ENCODE measurements around the gene C1QTNF4. TPM values are rescaled to one million over a fixed set of nuclear protein-coding genes. Genes with fewer than 3 reads are reported as not detected.

Gene C1QTNF4
- under 0.01 and 0.20 TPM in 2 replicates for total RNA-seq

GRCh38 chr11:47593934-47594855 lies at the start of gene C1QTNF4:
Gene C1QTNF4, minus strand, starts transcription at chr11:47594411. Its CDS starts 3,601 bp downstream, at chr11:47590810.

GRCh38 chr11:47642099-47642855 lies 48.1 kb upstream of the C1QTNF4 start, which contains the start of gene MTCH2:
Gene MTCH2, minus strand, starts transcription at chr11:47642559. Its CDS starts 94 bp downstream, at chr11:47642465.

GRCh38 chr11:47586098-47586855 lies 7.9 kb downstream of the C1QTNF4 start, which contains the start of gene FAM180B:
Gene FAM180B, plus strand, starts transcription at chr11:47586678. Its CDS starts 91 bp downstream, at chr11:47586769.

GRCh38 chr11:47578524-47579494 lies 15.4 kb downstream of the C1QTNF4 start, which contains the start of the genes KBTBD4 and NDUFS3:
Gene KBTBD4, minus strand, starts transcription at chr11:47578970. Its CDS starts 19 bp downstream, at chr11:47578951.
Gene NDUFS3, plus strand, starts transcription at chr11:47579074. Its CDS starts 18 bp downstream, at chr11:47579092.

GRCh38 chr11:47565340-47566148 lies 28.7 kb downstream of the C1QTNF4 start, which contains the start of gene PTPMT1:
Gene PTPMT1, plus strand, starts transcription at chr11:47565599. Its CDS starts 24 bp downstream, at chr11:47565623.

GRCh38 chr11:47552566-47553405 lies 41.4 kb downstream of the C1QTNF4 start, which contains the start of gene CELF1:
Gene CELF1, minus strand, starts transcription at chr11:47553132. Its CDS starts 53,609 bp downstream, at chr11:47499523.

Small RNA genes within 50 kb of the gene (small RNA-seq; reads per million reads assigned to genes)
- not detected for gene RN7SL652P
- gene RNU5E-10P = not detected

Other genes starting within 250 kb of the C1QTNF4 start
- not detected in 2 replicates for gene MYBPC3, start 241.7 kb downstream of the C1QTNF4 start, total RNA-seq
- gene SPI1, start 215.9 kb downstream of the C1QTNF4 start, total RNA-seq = not detected in 2 replicates
- gene SLC39A13, start 185.8 kb downstream of the C1QTNF4 start, total RNA-seq = 51.4 and 68.4 TPM in 2 replicates
- gene PSMC3, start 168.0 kb downstream of the C1QTNF4 start, total RNA-seq = 138 and 145 TPM in 2 replicates
- gene RAPSN, start 145.3 kb downstream of the C1QTNF4 start, total RNA-seq = 0.20 TPM in 1 of 2 replicates, not detected in the other
- 80.5 and 121 TPM in 2 replicates for gene CELF1, start 41.3 kb downstream of the C1QTNF4 start, total RNA-seq
- 42.4 and 50.3 TPM in 2 replicates for gene PTPMT1, start 28.8 kb downstream of the C1QTNF4 start, total RNA-seq
- gene KBTBD4, start 15.4 kb downstream of the C1QTNF4 start, total RNA-seq = 21.7 and 22.9 TPM in 2 replicates
- 71.7 and 73.9 TPM in 2 replicates for gene NDUFS3, start 15.3 kb downstream of the C1QTNF4 start, total RNA-seq
- gene FAM180B, start 7.7 kb downstream of the C1QTNF4 start, total RNA-seq = 0.37 TPM in 1 of 2 replicates, not detected in the other
- gene MTCH2, start 48.1 kb upstream of the C1QTNF4 start, total RNA-seq = 73.9 and 78.2 TPM in 2 replicates
- 0.37 and 2.9 TPM in 2 replicates for gene AGBL2, start 121.0 kb upstream of the C1QTNF4 start, total RNA-seq
- 75.0 and 100 TPM in 2 replicates for gene FNBP4, start 172.9 kb upstream of the C1QTNF4 start, total RNA-seq